SK-N-SH treated with all-trans-retinoic acid at 6 μM for 48 hours (cell line): ENCODE data around the gene MAP3K7.

Experiments
- ATAC-seq: fragments of 200-7000 bp; cut with Tn5 transposase; 3 replicates; pipeline ENCODE4 v1.9.1; 2020; ENCODE audit warnings: mild to moderate bottlenecking, moderate library complexity
- ARNTL ChIP-seq: fragments of 450-650 bp; formaldehyde crosslinking; IDR thresholded peaks from 2 replicates; pipeline ENCODE4 v1.5.0; 2020; ENCODE audit warnings: low read depth, mild to moderate bottlenecking, moderate library complexity, borderline replicate concordance
- BACH2 ChIP-seq: fragments of 250-450 bp; sonication (Bioruptor Pico); IDR thresholded peaks from 2 replicates; pipeline ENCODE4 v1.9.0; 2021; ENCODE audit warnings: mild to moderate bottlenecking, borderline replicate concordance
- CREB5 ChIP-seq: fragments of 250-450 bp; sonication (Bioruptor Pico); IDR thresholded peaks from 2 replicates; pipeline ENCODE4 v1.5.1; 2020; ENCODE audit warnings: low read depth, mild to moderate bottlenecking, moderate library complexity
- CSDC2 ChIP-seq: fragments of 250-450 bp; sonication (Bioruptor Pico); IDR thresholded peaks from 2 replicates; pipeline ENCODE4 v1.5.0; 2020; ENCODE audit warnings: mild to moderate bottlenecking, moderate library complexity
- ESRRG ChIP-seq: fragments of 250-450 bp; sonication (Bioruptor Pico); IDR thresholded peaks from 2 replicates; pipeline ENCODE4 v1.6.1; 2021; ENCODE audit warnings: mild to moderate bottlenecking
- GLIS3 ChIP-seq: fragments of 250-450 bp; sonication (Bioruptor Pico); IDR thresholded peaks from 2 replicates; pipeline ENCODE4 v1.5.0; 2020; ENCODE audit warnings: mild to moderate bottlenecking, moderate library complexity
- ISL1 ChIP-seq: fragments of 250-450 bp; sonication (Bioruptor Pico); IDR thresholded peaks from 2 replicates; pipeline ENCODE4 v2.1.2; 2022; ENCODE audit warnings: mild to moderate bottlenecking, moderate library complexity
- OSR1 ChIP-seq: fragments of 250-450 bp; sonication (Bioruptor Pico); IDR thresholded peaks from 2 replicates; pipeline ENCODE4 v1.8.0; 2022; ENCODE audit warnings: moderate library complexity, mild to moderate bottlenecking, inconsistent platforms
- PATZ1 ChIP-seq: fragments of 250-450 bp; sonication (Bioruptor Pico); IDR thresholded peaks from 2 replicates; pipeline ENCODE4 v1.8.0; 2020; ENCODE audit warnings: mild to moderate bottlenecking, moderate library complexity, borderline replicate concordance
- PPARA ChIP-seq: fragments of 250-450 bp; sonication (Bioruptor Pico); IDR thresholded peaks from 2 replicates; pipeline ENCODE4 v1.5.0; 2020; ENCODE audit warnings: mild to moderate bottlenecking, borderline replicate concordance
- RARB ChIP-seq: fragments of 250-450 bp; sonication (Bioruptor Pico); IDR thresholded peaks from 2 replicates; pipeline ENCODE4 v1.8.0; 2021; ENCODE audit warnings: mild to moderate bottlenecking, moderate library complexity
- TCF4 ChIP-seq: fragments of 250-450 bp; sonication (Bioruptor Pico); IDR thresholded peaks from 2 replicates; pipeline ENCODE4 v1.8.0; 2021; ENCODE audit warnings: mild to moderate bottlenecking, moderate library complexity, borderline replicate concordance
- TOX ChIP-seq: fragments of 250-450 bp; sonication (Bioruptor Pico); IDR thresholded peaks from 2 replicates; pipeline ENCODE4 v1.8.0; 2021; ENCODE audit warnings: mild to moderate bottlenecking, moderate library complexity, borderline replicate concordance
- ZFP30 ChIP-seq: fragments of 450-650 bp; formaldehyde crosslinking; IDR thresholded peaks from 2 replicates; pipeline ENCODE4 v1.5.0; 2022; ENCODE audit warnings: mild to moderate bottlenecking, moderate library complexity
- ZNF565 ChIP-seq: fragments of 450-650 bp; formaldehyde crosslinking; conservative IDR thresholded peaks from 2 replicates; pipeline ENCODE4 v1.5.0; 2020; ENCODE audit warnings: low read depth, mild to moderate bottlenecking, moderate library complexity
- TF ChIP-seq, protein P1 (sequence below): fragments of 250-450 bp; sonication (Bioruptor Pico); IDR thresholded peaks from 2 replicates; pipeline ENCODE4 v1.5.1; 2021; ENCODE audit warnings: mild to moderate bottlenecking, moderate library complexity
- TF ChIP-seq, protein P2 (sequence below): fragments of 250-450 bp; sonication (Bioruptor Pico); IDR thresholded peaks from 2 replicates; pipeline ENCODE4 v1.5.0; 2020; ENCODE audit warnings: mild to moderate bottlenecking, moderate library complexity

Gene MAP3K7

GRCh38 chr6:90605749-90606340, 19.0 kb upstream of the MAP3K7 start (continued):
- TF ChIP-seq, protein P1, sequence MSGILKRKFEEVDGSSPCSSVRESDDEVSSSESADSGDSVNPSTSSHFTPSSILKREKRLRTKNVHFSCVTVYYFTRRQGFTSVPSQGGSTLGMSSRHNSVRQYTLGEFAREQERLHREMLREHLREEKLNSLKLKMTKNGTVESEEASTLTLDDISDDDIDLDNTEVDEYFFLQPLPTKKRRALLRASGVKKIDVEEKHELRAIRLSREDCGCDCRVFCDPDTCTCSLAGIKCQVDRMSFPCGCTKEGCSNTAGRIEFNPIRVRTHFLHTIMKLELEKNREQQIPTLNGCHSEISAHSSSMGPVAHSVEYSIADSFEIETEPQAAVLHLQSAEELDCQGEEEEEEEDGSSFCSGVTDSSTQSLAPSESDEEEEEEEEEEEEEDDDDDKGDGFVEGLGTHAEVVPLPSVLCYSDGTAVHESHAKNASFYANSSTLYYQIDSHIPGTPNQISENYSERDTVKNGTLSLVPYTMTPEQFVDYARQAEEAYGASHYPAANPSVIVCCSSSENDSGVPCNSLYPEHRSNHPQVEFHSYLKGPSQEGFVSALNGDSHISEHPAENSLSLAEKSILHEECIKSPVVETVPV (CRISPR knock-in tag), result no peak
- TF ChIP-seq CSDC2 (CRISPR knock-in tag), result no peak

- no peak for ATAC-seq
- no peak for TF ChIP-seq RARB (CRISPR knock-in tag)
- TF ChIP-seq, protein P2, sequence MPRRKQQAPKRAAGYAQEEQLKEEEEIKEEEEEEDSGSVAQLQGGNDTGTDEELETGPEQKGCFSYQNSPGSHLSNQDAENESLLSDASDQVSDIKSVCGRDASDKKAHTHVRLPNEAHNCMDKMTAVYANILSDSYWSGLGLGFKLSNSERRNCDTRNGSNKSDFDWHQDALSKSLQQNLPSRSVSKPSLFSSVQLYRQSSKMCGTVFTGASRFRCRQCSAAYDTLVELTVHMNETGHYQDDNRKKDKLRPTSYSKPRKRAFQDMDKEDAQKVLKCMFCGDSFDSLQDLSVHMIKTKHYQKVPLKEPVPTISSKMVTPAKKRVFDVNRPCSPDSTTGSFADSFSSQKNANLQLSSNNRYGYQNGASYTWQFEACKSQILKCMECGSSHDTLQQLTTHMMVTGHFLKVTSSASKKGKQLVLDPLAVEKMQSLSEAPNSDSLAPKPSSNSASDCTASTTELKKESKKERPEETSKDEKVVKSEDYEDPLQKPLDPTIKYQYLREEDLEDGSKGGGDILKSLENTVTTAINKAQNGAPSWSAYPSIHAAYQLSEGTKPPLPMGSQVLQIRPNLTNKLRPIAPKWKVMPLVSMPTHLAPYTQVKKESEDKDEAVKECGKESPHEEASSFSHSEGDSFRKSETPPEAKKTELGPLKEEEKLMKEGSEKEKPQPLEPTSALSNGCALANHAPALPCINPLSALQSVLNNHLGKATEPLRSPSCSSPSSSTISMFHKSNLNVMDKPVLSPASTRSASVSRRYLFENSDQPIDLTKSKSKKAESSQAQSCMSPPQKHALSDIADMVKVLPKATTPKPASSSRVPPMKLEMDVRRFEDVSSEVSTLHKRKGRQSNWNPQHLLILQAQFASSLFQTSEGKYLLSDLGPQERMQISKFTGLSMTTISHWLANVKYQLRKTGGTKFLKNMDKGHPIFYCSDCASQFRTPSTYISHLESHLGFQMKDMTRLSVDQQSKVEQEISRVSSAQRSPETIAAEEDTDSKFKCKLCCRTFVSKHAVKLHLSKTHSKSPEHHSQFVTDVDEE, result no peak
- no peak for TF ChIP-seq ISL1 (CRISPR knock-in tag)
- TF ChIP-seq ZNF565 (CRISPR knock-in tag), result no peak
- TF ChIP-seq ARNTL (CRISPR knock-in tag), result no peak
- no peak for TF ChIP-seq ESRRG (CRISPR knock-in tag)
- TF ChIP-seq CSDC2 (CRISPR knock-in tag), result no peak
- TF ChIP-seq BACH2 (CRISPR knock-in tag), result no peak
- no peak for TF ChIP-seq TCF4 (CRISPR knock-in tag)
- TF ChIP-seq CREB5 (CRISPR knock-in tag), result no peak
- TF ChIP-seq OSR1 (CRISPR knock-in tag), result no peak
- no peak for TF ChIP-seq GLIS3 (CRISPR knock-in tag)
- TF ChIP-seq TOX (CRISPR knock-in tag), result no peak
- TF ChIP-seq PPARA (CRISPR knock-in tag), result no peak
- TF ChIP-seq ZFP30 (CRISPR knock-in tag), result no peak
Observed at GRCh38 chr6:90604546-90604945, 17.7 kb upstream of the MAP3K7 start.

DNA sequence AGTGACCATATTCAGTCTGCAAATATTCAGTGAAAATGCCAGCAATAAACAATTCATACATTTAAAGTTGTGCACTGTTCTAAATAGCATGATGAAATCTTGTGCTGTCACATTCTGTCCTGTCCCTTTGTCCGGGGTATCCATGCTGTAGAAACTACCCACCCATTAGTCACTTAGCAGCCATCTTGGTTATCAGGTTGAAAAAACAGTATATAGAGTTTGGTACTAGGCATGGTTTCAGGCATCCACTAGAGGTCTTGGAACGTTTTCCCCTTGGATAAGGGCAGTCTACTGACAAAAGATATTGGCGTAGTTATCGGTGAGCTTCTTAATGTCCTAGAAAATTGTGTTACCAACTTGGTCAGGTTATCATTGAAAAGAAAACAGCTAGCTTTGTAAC, 12.3 kb upstream of the MAP3K7 start:
- TF ChIP-seq ISL1 (CRISPR knock-in tag), result no peak
- TF ChIP-seq, protein P2, result no peak
- ATAC-seq, result no peak

- TF ChIP-seq PATZ1 (CRISPR knock-in tag) (no peak), ZNF565 (CRISPR knock-in tag) (no peak), CSDC2 (CRISPR knock-in tag) (no peak), ZFP30 (CRISPR knock-in tag) (no peak)
- TF ChIP-seq, all 23 proteins: peak for 0
- no peak for ATAC-seq
Observed at GRCh38 chr6:90598192-90598951, 11.5 kb upstream of the MAP3K7 start.
